ENCODE data around the gene PCDHGA1. TPM values are rescaled to one million over a fixed set of nuclear protein-coding genes. Genes with fewer than 3 reads are reported as not detected.

Gene PCDHGA1
- polyA plus RNA-seq, 3 donors = not detected

- H3K36me3 ChIP-seq (replicated peaks in 1 of 2; ENCODE audit: control insufficient read depth in 1 of 2, insufficient read depth in 2 of 2, low read length in 2 of 2) = peaks cover 46 to 56% of the 10 kb centered on the region in 2 donors
- H3K4me3 Mint-ChIP-seq = no peak overlapping the region
- no peak overlapping the region for H2AFZ ChIP-seq (ENCODE audit: insufficient read depth, low read depth, low read length, poor library complexity, severe bottlenecking)
- peaks cover 0 to 5% (median 0%) of the 10 kb centered on the region in 7 donors for H3K9me3 Mint-ChIP-seq
- peaks cover 59 to 79% of the 10 kb centered on the region in 2 donors for H3K4me1 ChIP-seq (ENCODE audit: control insufficient read depth in 1 of 2, insufficient read depth in 2 of 2, low read length in 2 of 2)
- H3K9ac ChIP-seq (ENCODE audit: insufficient read depth, low read length, poor library complexity, severe bottlenecking) = no peak overlapping the region
- peaks cover 0 to 20% (median 8%) of the 10 kb centered on the region in 3 donors for H3K27me3 Mint-ChIP-seq (ENCODE audit: low read depth in 3 of 3)
- DNase-seq = no peak
- TF ChIP-seq, protein P1, sequence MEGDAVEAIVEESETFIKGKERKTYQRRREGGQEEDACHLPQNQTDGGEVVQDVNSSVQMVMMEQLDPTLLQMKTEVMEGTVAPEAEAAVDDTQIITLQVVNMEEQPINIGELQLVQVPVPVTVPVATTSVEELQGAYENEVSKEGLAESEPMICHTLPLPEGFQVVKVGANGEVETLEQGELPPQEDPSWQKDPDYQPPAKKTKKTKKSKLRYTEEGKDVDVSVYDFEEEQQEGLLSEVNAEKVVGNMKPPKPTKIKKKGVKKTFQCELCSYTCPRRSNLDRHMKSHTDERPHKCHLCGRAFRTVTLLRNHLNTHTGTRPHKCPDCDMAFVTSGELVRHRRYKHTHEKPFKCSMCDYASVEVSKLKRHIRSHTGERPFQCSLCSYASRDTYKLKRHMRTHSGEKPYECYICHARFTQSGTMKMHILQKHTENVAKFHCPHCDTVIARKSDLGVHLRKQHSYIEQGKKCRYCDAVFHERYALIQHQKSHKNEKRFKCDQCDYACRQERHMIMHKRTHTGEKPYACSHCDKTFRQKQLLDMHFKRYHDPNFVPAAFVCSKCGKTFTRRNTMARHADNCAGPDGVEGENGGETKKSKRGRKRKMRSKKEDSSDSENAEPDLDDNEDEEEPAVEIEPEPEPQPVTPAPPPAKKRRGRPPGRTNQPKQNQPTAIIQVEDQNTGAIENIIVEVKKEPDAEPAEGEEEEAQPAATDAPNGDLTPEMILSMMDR (IDR thresholded peaks at IDR 0.05) = no peak
- peaks cover 14% of the 10 kb centered on the region for H3K79me2 ChIP-seq (ENCODE audit: insufficient read depth, low read length)
- no peak overlapping the region for H3K27ac ChIP-seq (ENCODE audit: low read depth in 1 of 2, low read length in 2 of 2)
- H3K4me2 ChIP-seq (replicated peaks; ENCODE audit: extremely low read depth, low read length, poor library complexity, severe bottlenecking) = no peak overlapping the region
- peaks cover 73% of the 10 kb centered on the region for H4K20me1 ChIP-seq (ENCODE audit: insufficient read depth, low read length)
- intact Hi-C loops (cut with micrococcal nuclease) = no loop called here
- H3K27me3 ChIP-seq (ENCODE audit: control insufficient read depth in 2 of 2, insufficient read depth in 2 of 2, low read length in 2 of 2) = peaks cover 0 to 5% of the 10 kb centered on the region in 2 donors
- H3K27ac Mint-ChIP-seq = peak overlapping the region in 4 of 7 donors; percentile 35 to 65 (median 45)
- WGBS (ENCODE audit: insufficient coverage) = 92% methylated on average over 2 of the region's 3 CpGs
- no peak overlapping the region for H3K4me3 ChIP-seq (replicated peaks in 1 of 3; ENCODE audit: low read depth in 2 of 3, low read length in 3 of 3)
- no peaks in the 10 kb centered on the region for H3K9me3 ChIP-seq (replicated peaks in 1 of 2; ENCODE audit: control insufficient read depth in 1 of 2, insufficient read depth in 1 of 2, low read length in 2 of 2)
- H3K4me1 Mint-ChIP-seq = peaks cover 73% of the 10 kb centered on the region
- H3K36me3 Mint-ChIP-seq = peaks cover 62 to 66% of the 10 kb centered on the region in 2 donors
Observed at GRCh38 chr5:141515141-141515540, 184.8 kb downstream of the PCDHGA1 start.

DNA sequence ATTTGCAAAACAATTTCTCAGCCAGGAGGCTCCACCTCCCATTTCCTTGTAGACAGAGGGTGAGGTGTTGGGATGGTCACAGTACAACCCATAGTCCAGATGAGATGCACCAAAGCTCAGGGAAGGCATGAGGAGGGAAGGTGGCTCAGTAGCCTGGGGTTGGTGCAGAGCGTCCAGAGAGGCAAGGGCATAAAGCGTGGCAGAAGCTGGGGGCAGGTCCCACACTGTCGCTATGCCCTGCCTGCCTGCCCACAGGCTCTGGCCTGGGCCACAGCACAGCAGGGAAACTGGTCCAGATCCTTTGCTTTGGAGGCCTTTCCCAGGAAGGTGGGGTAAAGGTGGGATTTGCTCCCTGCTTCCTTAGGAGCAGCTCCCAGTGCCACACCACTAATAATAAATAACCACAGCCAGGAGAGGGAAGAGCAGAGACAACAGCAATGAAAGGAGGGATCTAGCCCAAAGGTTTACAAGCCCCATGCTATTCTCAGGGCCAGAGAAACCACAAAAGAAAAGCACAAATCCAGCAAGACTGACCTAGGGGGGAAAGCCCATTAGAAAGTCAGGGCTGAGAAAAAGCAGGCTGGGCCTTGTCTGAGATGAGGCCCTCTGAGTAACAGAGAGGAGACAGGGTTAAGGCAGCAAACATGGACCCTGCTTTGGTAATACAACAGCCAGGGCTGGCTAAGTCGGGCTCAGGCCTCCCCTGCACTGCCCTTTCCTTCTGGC is 185.8 kb downstream of the PCDHGA1 start:
- peaks cover 65 to 68% of the 10 kb centered on the region in 2 donors for H3K36me3 Mint-ChIP-seq
- no peak overlapping the region for H3K4me3 Mint-ChIP-seq
- H3K4me1 Mint-ChIP-seq = peaks cover 82% of the 10 kb centered on the region

More for the DNA sequence above, 185.8 kb downstream of the PCDHGA1 start:
- H3K4me1 ChIP-seq (ENCODE audit: control insufficient read depth in 1 of 2, insufficient read depth in 2 of 2, low read length in 2 of 2) = peaks cover 69 to 89% of the 10 kb centered on the region in 2 donors
- 100% methylated on average over 1 of the region's 4 CpGs for WGBS (ENCODE audit: insufficient coverage)
- no peak overlapping the region for H3K4me3 ChIP-seq (replicated peaks in 1 of 3; ENCODE audit: low read depth in 2 of 3, low read length in 3 of 3)
- H3K27me3 Mint-ChIP-seq (ENCODE audit: low read depth in 3 of 3) = peaks cover 0 to 18% (median 8%) of the 10 kb centered on the region in 3 donors
- H3K9me3 Mint-ChIP-seq = peaks cover 0 to 5% (median 0%) of the 10 kb centered on the region in 7 donors
- no peak overlapping the region for H2AFZ ChIP-seq (ENCODE audit: insufficient read depth, low read depth, low read length, poor library complexity, severe bottlenecking)
- DNase-seq = no peak
- H3K27me3 ChIP-seq (ENCODE audit: control insufficient read depth in 2 of 2, insufficient read depth in 2 of 2, low read length in 2 of 2) = peaks cover 0 to 5% of the 10 kb centered on the region in 2 donors
- peaks cover 14% of the 10 kb centered on the region for H3K79me2 ChIP-seq (ENCODE audit: insufficient read depth, low read length)
- intact Hi-C loops (cut with micrococcal nuclease) = no loop called here
- peak overlapping the region; percentile 16 for H3K9ac ChIP-seq (ENCODE audit: insufficient read depth, low read length, poor library complexity, severe bottlenecking)
- TF ChIP-seq, protein P1 (IDR thresholded peaks at IDR 0.05) = no peak
- H3K4me2 ChIP-seq (replicated peaks; ENCODE audit: extremely low read depth, low read length, poor library complexity, severe bottlenecking) = no peak overlapping the region
- peak overlapping the region in 1 of 2 donors; percentile 12 for H3K27ac ChIP-seq (ENCODE audit: low read depth in 1 of 2, low read length in 2 of 2)
- peaks cover 83% of the 10 kb centered on the region for H4K20me1 ChIP-seq (ENCODE audit: insufficient read depth, low read length)
- H3K27ac Mint-ChIP-seq = peak overlapping the region in 2 of 7 donors; percentile 35 to 40
- no peaks in the 10 kb centered on the region for H3K9me3 ChIP-seq (replicated peaks in 1 of 2; ENCODE audit: control insufficient read depth in 1 of 2, insufficient read depth in 1 of 2, low read length in 2 of 2)
- peaks cover 46 to 56% of the 10 kb centered on the region in 2 donors for H3K36me3 ChIP-seq (replicated peaks in 1 of 2; ENCODE audit: control insufficient read depth in 1 of 2, insufficient read depth in 2 of 2, low read length in 2 of 2)

Measured in CD14-positive monocyte (primary cell).